Superior temporal gyrus (tissue), 1 donor: ENCODE results near the gene PEMT.

Source experiments
- DNase-seq: peaks from one replicate; pipeline ENCODE4 v3.0.0-alpha.2; 2016; ENCODE audit errors: extremely low spot score

Gene PEMT

GRCh38 chr17:17536702-17537101 is 54.8 kb downstream of the PEMT start:
- DNase-seq, result no peak

- peak; percentile 57 for DNase-seq
Observed at GRCh38 chr17:17535957-17536356, 55.6 kb downstream of the PEMT start.

GRCh38 chr17:17533901-17534441 is 57.5 kb downstream of the PEMT start:
- DNase-seq, result no peak

- no peak for DNase-seq
Observed at GRCh38 chr17:17532991-17533390, 58.5 kb downstream of the PEMT start.

- no peak for DNase-seq
Observed at GRCh38 chr17:17531156-17531555, 60.4 kb downstream of the PEMT start.

- no peak for DNase-seq
Observed at GRCh38 chr17:17528696-17529652, 62.5 kb downstream of the PEMT start.

- no peak for DNase-seq
Observed at GRCh38 chr17:17527956-17528500, 63.5 kb downstream of the PEMT start.

GRCh38 chr17:17527534-17527933 is 64.0 kb downstream of the PEMT start:
- DNase-seq, result no peak

GRCh38 chr17:17526369-17526768 is 65.1 kb downstream of the PEMT start:
- no peak for DNase-seq

- no peak for DNase-seq
Observed at GRCh38 chr17:17525956-17526355, 65.6 kb downstream of the PEMT start.

- no peak for DNase-seq
Observed at GRCh38 chr17:17525311-17525710, 66.2 kb downstream of the PEMT start.

- DNase-seq, result no peak
Observed at GRCh38 chr17:17523731-17524490, 67.6 kb downstream of the PEMT start.

GRCh38 chr17:17523001-17523730 is 68.3 kb downstream of the PEMT start:
- no peak for DNase-seq

- no peak for DNase-seq
Observed at GRCh38 chr17:17520599-17521232, 70.8 kb downstream of the PEMT start.

GRCh38 chr17:17519886-17520285 is 71.6 kb downstream of the PEMT start:
- no peak for DNase-seq

GRCh38 chr17:17518951-17519350 is 72.6 kb downstream of the PEMT start:
- DNase-seq, result no peak

GRCh38 chr17:17518014-17518413 is 73.5 kb downstream of the PEMT start:
- no peak for DNase-seq

GRCh38 chr17:17516941-17517720 is 74.4 kb downstream of the PEMT start:
- no peak for DNase-seq

- DNase-seq, result no peak
Observed at GRCh38 chr17:17515934-17516930, 75.3 kb downstream of the PEMT start.
